ENCODE measurements around the gene MYLK.
"Not testable (repeated sequence)": the region's sequence is repeated elsewhere in the genome, so short reads cannot be mapped to it uniquely, and the experiment has no call there.

The MYLK gene

DNA sequence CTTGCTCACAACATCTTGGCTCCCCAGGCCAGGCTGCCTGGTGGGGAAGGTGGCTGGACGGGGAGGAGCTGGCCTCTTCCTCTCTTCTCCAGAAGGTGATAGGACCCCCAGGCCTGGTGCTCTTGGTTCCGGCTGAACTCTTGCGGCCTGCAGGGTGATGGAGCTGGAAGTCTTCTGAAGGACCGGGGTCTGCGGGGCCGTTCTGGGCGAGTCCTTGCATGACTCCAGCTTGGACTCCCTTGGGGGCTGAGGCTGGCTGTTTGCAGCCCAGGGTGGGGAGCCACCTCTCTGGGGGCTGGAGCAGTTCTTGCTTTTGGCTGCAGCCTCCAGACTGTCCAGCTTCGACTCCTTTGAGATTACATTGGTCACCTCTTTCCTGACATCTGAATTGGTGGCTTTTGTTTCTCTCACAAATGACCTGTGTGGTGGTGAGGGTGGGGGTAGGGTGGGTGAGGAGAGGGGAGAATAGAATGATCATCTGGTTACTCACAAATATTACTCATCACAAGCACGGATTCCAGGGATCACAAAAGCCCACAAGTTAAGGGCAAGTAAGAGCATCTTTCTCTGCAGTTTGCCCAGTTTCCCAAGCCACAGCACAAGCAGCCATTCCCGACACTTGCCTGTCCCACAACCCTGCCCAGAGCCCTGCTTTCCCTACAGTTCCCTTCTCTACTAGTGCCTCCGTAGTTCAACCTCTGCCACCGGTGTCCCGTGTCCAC is 150.2 kb downstream of the MYLK start:
- in situ Hi-C loops (cut with HindIII; ENCODE audit: low sequenced_read_pairs): no loop called here

DNA sequence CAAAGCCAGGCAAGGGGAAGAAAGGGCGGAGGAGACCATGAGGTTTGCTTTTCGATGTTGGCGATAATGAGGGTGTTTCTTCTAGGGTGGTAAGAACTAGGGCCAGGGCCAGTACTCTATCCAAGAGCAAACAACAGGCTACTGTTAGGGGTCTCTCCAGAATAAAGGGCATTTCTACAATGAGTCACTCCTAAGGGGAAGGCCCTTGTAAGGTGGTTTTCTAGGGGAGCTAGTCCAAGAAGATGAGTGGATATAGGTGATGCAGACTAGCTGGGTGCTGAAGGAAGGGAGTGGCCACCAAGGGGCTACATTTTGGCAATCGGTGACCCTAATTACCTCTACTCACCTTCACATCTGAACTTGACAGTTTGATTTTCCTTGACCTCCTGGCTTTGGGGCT is 150.8 kb downstream of the MYLK start:
- in situ Hi-C loops (cut with HindIII; ENCODE audit: low sequenced_read_pairs): no loop called here

DNA sequence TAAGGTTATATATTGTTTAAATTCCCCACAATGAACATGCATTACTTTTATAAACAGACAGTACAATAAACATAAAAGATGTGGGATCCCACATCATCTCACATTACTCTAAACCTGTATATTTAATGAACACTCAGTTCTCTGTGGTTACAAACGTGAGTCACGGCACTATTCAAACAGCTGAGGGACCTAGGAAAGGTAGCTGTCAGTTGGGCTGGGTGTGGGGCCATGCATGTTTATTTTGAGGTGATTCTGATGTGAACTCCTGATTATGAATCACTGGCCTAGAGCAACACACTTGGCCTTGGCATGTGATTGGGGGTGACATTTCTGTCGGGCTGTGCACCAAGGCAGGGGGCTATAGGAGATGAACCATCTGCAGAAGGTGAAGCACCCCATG is 151.7 kb downstream of the MYLK start:
- in situ Hi-C loops (cut with HindIII; ENCODE audit: low sequenced_read_pairs): no loop called here

DNA sequence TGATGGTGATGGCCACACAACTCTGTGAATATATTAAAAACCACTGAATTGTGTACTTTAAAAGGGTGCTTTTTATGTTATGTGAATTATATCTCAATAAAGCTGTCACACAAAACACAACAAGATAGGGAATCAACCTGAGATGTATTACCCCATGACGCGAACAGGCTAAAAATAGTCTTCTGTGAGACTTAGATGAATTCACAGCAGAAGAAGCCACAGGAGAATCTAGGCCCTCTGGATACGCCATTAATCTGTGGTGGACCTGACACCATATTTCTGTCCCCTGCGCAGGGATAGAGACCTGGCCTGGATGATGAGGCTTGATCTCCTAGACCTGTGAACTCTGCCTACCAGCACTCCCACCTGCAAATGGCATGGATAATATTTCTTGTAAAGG is 153.3 kb downstream of the MYLK start:
- in situ Hi-C loops (cut with HindIII; ENCODE audit: low sequenced_read_pairs): no loop called here

DNA sequence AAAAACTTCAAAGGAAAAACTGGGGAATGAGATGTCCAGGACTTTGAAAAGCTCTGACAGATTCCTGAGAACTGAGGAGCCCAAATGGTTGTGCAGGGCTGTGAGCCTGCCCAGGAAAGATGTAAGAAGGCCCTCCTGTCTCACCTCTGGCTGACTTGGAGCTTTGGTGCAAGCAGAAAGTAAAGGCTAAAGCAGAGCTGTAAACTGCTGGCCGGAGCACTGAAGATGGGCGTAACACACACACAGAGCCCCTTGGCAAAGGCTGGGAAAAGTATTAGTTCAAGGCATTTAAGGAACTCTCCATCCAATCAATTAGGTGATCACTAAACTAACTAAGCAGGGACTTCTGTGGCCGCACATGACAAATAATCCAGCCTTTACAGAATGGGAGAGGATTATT is 155.1 kb downstream of the MYLK start:
- in situ Hi-C loops (cut with HindIII; ENCODE audit: low sequenced_read_pairs): no loop called here

DNA sequence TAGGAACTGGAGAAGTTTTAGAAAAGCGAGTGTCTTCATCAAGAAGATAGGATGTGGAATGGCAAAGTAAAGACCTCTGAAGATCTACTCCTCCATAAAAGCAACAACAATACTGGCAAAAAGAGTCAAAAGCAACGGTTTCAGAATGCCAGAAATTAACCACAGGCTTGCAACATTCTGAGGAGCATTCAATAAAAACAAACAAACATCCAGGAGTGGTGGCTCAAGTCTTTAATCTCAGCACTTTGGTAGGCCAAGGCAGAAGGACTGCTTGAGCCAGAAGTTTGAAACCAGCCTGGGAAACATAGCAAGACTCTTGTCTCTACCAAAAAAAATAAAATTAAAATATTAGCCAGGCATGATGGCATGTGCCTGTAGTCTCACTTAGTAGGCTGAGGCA is 156.1 kb downstream of the MYLK start:
- in situ Hi-C loops (cut with HindIII; ENCODE audit: low sequenced_read_pairs): no loop called here

DNA sequence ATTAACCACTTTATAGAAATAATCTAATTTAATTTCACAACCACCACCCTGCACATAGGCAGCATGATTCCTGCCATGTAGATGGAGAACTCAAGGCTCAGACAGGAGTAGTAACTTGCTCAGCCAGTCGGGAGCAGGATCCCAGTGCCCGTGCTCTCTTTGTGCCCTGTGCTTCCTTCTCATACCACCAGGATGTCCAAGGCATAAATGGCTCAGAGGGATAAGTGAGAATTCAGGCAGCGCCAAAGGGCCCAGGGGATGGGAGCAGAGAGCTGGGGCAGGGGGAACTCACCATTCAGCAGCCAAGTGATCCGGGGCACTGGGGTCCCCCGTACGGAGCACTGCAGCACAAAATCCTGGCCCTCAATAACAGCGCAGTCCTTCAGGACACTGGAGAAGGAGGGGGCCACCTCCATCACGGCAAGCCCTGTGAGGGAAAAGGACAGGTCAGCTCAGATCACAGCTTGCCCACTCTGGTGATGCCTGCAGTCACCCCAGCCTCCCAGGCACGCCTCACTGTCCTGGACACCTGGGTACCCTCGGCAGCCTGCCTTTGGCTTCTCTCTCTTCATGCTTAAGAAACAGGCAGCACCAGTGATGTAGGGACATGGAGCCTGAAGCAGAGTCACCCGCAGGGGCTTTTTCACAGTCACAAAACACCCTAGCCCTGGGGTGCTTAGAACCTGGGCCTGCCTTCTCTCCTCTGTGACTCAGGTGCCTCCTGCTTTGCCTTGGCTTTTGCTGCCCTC is 158.3 kb downstream of the MYLK start:
- in situ Hi-C loops (cut with HindIII; ENCODE audit: low sequenced_read_pairs): no loop called here

DNA sequence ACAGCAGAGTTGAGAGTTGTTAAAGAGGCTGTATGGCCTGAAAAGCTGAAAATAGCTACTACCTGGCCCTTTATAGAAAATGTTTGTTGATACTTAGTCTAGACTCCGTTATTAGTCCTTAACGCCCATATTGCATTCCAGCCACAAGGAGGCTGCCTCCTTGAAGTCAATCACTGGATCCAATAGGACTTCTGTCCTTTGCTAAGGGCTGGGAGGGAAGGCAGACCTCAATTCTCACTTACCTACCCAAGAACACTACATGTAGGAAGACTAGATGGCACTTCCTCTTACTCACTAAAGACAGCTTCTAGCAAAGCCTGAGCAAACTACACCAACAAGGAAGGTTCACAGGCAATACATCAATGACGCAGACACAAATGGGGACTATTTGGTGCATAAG is 159.8 kb downstream of the MYLK start:
- in situ Hi-C loops (cut with HindIII; ENCODE audit: low sequenced_read_pairs): no loop called here

DNA sequence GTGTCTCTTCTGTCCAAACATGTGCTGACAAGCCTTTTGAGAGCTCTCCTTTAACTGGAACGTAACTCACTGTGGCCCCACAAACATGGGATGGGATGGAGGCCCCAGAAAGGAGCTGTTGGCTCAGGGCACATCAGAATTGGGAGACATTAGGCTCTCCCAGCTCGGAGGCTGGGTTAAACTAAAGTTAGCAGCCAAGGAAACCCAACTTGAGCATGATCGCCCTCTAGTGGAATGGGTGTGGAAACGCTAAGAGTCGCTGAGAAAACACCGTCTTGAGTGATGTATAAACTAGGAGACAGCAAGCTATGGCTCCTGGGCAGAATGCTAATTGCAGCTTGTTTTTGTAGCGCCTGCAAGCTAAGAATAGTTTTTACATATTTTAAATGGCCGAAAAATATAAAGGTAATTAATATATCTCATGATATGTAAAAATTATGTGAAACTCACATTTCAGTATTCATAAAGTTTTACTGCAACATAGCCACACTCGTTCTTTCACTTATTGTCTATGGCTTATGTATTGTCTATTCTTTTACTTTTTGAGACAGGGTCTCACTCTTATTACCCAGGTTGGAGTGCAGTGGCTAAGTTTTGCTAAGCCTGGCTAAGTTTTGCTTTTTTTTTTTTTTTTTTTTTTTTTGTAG is 160.5 kb downstream of the MYLK start:
- in situ Hi-C loops (cut with HindIII; ENCODE audit: low sequenced_read_pairs): no loop called here

DNA sequence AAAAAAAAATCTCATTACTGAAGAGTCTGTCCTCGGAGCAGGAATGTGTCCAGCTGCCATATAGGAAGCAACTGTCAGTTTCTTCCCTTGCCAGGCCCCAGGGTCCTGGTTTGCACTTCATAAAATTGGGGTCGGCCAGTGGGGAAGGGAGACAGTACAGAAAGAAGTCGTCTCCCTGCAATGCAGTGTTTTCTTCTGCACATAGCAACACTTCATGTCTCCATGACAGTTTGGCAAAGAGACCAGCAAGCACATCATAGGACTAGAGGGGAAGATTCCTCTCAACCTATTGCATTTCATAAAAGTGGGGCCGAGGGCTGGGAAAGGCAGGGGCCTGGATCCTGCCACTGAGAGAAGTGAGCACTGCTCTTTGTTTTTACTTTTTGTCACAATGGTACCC is 161.1 kb downstream of the MYLK start:
- in situ Hi-C loops (cut with HindIII; ENCODE audit: low sequenced_read_pairs): no loop called here

DNA sequence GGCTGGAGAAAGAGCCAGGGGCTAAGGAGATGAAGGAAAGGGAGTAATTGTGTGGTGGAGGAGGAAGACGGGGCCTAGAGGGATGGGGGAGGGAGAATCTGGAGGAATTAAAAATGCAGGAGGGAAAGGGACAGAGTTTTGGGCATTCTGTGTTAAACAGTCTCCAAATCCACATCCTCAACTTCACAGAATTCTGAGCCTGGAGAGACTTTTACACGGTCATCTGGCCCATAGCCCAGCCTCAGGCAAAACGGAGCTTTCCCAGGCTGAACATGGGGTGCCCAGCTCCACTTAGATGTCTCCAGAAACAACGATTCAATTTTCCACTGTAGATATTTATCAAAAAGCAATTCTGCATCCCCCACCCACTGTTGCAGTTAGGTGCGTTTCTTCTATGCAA is 161.7 kb downstream of the MYLK start:
- in situ Hi-C loops (cut with HindIII; ENCODE audit: low sequenced_read_pairs): no loop called here

DNA sequence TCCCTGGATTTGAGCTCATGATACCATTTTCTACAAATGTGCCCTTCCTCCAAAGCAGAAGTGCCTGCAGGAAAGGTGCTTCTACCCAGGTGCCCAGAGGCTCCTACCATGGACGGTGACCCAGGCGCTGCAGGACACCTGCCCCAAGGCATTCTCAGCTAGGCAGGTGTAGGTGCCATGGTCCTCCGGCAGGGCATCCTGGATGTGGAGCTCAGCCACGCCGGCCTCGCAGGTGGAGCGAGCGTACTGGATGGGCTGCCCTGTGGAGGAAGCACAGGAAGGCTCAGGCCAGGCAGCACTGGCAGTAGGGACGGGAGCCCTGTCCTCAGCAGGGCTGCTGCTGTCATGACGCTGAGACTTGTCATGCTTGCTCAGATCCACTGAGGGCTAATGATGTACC is 162.1 kb downstream of the MYLK start:
- in situ Hi-C loops (cut with HindIII; ENCODE audit: low sequenced_read_pairs): no loop called here

DNA sequence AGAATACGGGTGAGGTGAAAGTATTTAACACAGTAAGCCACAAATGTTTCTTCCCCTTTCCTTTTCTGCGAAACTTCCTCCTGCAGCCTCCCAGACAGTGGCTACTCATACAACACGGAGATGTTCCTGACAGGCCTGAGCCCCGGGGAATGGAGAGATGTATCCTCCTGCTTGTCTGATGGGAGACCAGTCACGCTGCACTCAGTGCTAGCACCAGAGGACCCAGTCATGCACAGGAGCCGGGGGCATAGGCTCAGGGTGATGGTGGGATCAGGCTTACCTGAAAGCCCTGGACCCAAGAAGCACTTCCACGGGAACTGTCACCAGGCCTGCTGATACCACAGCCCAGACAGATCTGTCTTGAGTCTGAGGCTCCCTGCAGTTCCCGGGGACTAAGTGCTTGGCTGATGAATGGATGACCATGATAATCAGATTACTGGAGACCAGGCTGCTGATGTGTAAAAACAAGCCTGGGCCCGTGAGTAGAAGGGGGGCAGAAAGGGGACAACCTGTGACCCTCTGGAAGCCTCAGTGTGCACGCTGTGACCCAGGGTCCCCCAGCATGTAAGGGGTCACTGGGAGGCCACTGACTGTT is 162.9 kb downstream of the MYLK start:
- in situ Hi-C loops (cut with HindIII; ENCODE audit: low sequenced_read_pairs): not testable (repeated sequence)

DNA sequence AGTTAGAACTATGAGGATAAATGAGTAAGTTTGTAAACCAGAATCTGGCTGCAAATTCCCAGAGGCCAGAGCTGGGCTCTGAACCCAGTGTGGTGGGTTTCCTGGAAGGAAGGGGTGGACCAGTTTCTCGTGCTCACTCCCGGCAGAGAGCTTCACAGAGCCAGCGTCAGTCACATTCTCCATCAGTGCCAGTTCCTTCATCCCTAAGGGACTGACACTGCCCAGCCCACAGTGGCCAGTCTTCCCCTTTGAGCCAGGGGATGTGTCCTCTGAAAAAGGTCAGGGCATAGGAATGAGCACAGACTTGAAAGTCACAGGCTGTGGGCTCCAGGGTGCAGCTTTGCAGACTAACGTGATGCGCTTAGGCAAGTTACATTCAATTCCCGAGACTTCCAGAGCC is 163.5 kb downstream of the MYLK start:
- in situ Hi-C loops (cut with HindIII; ENCODE audit: low sequenced_read_pairs): no loop called here

DNA sequence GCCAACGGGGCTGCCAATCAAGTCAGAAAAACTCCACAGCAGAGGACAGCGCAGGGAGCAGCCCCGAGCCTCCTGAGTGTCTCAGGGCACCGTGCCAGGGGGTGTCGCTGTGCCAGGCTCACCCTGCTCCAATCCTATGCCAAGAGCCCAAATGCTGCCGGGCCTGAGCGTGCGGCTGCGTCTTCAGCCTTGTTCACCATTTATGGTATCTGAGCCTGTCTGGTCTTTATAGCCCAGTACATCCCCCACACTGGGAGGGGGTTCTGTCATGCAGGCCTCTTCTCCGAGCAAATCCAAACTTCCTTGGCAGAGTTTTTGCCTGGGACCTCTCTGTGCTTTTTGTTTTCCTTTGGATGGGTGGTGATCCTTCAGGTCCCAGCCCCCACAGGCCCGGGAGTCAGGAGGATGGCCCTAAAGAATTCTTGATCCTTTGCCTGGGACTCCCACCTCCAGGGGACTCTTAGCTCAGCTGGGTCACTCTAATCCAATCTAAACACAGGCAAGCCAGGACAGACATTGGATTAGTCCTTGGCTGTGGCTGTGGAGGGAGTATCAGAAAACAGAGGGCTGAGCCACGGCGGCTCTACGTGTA is 164.2 kb downstream of the MYLK start:
- in situ Hi-C loops (cut with HindIII; ENCODE audit: low sequenced_read_pairs): loop anchor here (5.0 to 10.0 kb wide), 2 partner anchors 68 to 105 kb away; no protein-coding TSS in a partner anchor

DNA sequence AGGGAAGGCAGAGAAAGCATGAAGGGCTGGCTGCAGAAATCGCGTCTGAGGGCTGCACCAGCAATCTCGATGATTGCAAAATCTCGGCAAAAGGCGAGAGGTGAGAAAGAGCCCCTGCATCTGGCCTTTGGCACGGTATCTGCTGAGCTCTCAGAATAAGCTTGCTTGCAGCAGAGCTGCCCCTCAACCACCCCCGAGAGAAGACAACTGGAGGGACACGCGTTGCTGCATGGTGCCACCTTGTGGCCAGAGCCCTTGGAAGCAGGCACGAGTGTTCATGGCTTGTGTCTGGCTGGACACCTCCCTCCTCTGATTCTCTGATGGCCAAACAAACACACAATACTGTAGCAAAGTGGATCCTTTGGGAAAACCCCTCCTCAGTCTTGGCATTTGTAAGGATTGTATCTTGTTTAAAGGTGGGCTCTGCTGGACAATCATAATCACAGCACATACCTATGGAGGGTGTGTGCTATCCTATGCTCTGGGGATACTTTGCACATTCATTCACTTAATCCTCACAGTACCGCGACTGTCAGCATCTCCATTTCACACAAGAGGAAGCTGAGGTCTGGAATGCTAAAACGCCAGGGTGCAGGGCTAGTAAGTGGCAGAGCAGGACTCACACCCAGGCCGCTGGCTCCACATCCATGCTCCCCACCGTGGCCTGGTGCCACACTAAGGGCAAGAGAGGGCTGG is 164.9 kb downstream of the MYLK start:
- in situ Hi-C loops (cut with HindIII; ENCODE audit: low sequenced_read_pairs): loop anchor here (5.0 to 10.0 kb wide), 2 partner anchors 67 to 104 kb away; no protein-coding TSS in a partner anchor

DNA sequence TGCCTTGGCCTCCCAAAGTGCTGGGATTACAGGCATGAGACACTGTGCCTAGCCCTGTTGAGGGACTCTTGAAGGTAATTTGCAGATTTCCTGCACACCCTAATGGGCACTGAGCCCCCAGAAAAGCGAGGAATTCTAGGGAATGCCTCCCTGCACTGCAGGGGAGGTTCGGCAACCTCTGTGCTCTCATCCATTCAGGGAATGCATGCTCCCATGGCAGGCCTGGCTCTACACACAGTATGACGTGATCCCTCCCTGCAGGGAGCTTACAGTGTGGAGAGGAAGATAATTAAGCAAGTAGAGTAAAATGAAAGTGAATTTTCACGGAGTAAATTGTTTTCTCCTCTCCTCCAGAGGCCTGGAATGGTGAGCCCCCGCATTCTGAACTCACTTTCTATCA is 166.0 kb downstream of the MYLK start:
- in situ Hi-C loops (cut with HindIII; ENCODE audit: low sequenced_read_pairs): loop anchor here (5.0 to 10.0 kb wide), 2 partner anchors 66 to 103 kb away; no protein-coding TSS in a partner anchor

DNA sequence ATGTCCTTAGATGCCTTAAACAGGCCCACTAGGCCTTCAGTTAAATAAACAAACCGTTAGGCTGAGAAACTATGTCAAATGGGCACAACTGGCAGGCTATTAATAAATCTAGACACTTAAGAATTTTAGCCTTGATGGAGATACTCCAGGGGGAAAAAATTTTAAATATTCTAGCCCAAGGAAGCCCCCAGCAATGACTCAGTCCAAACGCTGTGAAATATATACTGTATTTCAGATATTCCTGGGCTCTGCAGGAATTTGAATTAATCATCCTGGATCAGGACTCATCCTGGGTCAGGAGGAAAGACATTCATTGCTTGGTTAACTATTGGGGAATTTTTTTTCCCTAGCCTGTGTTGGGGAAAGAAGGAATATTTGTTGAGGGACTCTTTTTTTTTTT is 166.7 kb downstream of the MYLK start:
- in situ Hi-C loops (cut with HindIII; ENCODE audit: low sequenced_read_pairs): loop anchor here (5.0 to 10.0 kb wide), 2 partner anchors 65 to 103 kb away; no protein-coding TSS in a partner anchor

DNA sequence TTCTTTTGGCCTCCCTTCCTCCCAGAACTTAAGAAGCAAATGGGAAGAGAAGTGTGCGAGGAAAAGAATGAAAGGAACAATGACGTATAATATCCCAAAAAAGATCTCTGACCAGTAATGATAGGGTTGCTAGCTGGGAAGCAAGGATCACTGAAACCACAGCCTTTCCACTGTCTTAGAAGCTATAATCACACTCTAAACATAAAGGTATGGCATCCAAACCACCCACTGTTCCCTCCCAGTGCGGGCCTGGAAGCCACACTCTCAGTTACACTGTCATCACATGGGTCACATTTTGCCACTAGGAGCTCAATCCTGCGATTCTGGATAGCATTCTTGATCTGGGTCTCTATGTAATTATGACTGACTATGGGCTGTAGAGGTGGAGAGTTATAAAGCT is 167.7 kb downstream of the MYLK start:
- in situ Hi-C loops (cut with HindIII; ENCODE audit: low sequenced_read_pairs): loop anchor here (5.0 to 10.0 kb wide), 2 partner anchors 64 to 102 kb away; no protein-coding TSS in a partner anchor

DNA sequence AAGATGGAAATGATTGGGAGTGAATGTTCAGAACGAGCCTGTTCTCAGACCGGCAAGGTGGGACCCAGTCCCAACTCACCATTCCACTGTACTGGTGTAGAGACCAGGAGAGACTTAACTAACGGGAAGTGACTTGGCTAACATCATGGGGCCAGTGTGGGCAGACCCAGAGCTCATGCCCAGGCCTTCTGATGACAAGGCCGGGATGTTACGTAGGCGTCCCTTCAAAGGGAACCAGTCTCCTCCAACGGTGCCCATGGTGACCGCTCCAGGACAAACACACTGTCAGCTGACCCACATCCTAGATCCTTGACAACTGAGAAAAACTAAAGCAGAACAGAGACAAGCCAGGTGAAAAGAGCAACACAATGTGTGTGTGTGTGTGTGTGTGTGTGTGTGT is 170.9 kb downstream of the MYLK start:
- in situ Hi-C loops (cut with HindIII; ENCODE audit: low sequenced_read_pairs): loop anchor here (10.0 kb wide), 1 partner anchor 98 kb away; no protein-coding TSS in a partner anchor
